HCT116 (cell line): ENCODE results near the gene USPL1.

Experiments used
- CEBPB ChIP-seq: IDR thresholded peaks from 2 replicates; pipeline ENCODE4 v1.6.1; 2012; ENCODE audit warnings: low read depth
- CTCF ChIP-seq, 3 experiments: fragments of 200-600 bp in 1 of 3; sonication (generic) in 1 of 3; IDR thresholded peaks in 2 of 3; conservative IDR thresholded peaks in 1 of 3; 2 replicates each; pipeline ENCODE4 v1.5.1; 2012 to 2017; ENCODE audit warnings: low read depth in 2 of 3, low read length in 2 of 3, antibody characterized with exemption in 1 of 3, borderline replicate concordance in 1 of 3, control low read depth in 1 of 3, mild to moderate bottlenecking in 1 of 3, mixed read lengths in 1 of 3, mixed run types in 1 of 3, moderate library complexity in 1 of 3; ENCODE audit not compliant: insufficient read depth in 1 of 3
- EGR1 ChIP-seq: IDR thresholded peaks from 2 replicates; pipeline ENCODE4 v1.6.1; 2012; ENCODE audit warnings: low read depth
- EZH2 ChIP-seq: fragments of 200-600 bp; sonication (generic); IDR thresholded peaks from 2 replicates; pipeline ENCODE4 v1.6.1; 2017; ENCODE audit warnings: antibody characterized with exemption, mixed run types
- POLR2A ChIP-seq: IDR thresholded peaks from 2 replicates; pipeline ENCODE4 v1.7.0; 2011; ENCODE audit warnings: borderline replicate concordance; ENCODE audit not compliant: insufficient read depth, insufficient read length; ENCODE audit errors: extremely low read depth
- POLR2AphosphoS5 ChIP-seq: IDR thresholded peaks from 2 replicates; pipeline ENCODE4 v1.6.1; 2011; ENCODE audit warnings: mild to moderate bottlenecking, low read depth, low read length, moderate library complexity
- RAD21 ChIP-seq: IDR thresholded peaks from 2 replicates; pipeline ENCODE4 v1.6.1; 2012; ENCODE audit warnings: low read depth, mild to moderate bottlenecking
- SIN3A ChIP-seq: IDR thresholded peaks from 2 replicates; pipeline ENCODE4 v1.6.1; 2012; ENCODE audit warnings: low read depth
- SRF ChIP-seq: IDR thresholded peaks from 2 replicates; pipeline ENCODE4 v1.6.1; 2012; ENCODE audit warnings: low read depth

- TF ChIP-seq POLR2A = no peak
- TF ChIP-seq CTCF (IDR thresholded peaks at IDR 0.05 in 2 of 3, conservative IDR thresholded peaks at IDR 0.05 in 1 of 3; ENCODE audit: borderline replicate concordance in 1 of 3, insufficient read depth in 1 of 3, low read depth in 2 of 3, low read length in 2 of 3) = 0 out of 6 replicates have a peak, but pooled peaks of 2 of the 3 experiments have one; percentile 12 to 13
- TF ChIP-seq EGR1 = no peak
- no peak for TF ChIP-seq SRF
- no peak for TF ChIP-seq POLR2AphosphoS5
- no peak for TF ChIP-seq CEBPB
- TF ChIP-seq EZH2 = no peak
- no peak for TF ChIP-seq SIN3A
- TF ChIP-seq RAD21 = peak; percentile 59
Measured at GRCh38 chr13:30572859-30573275, 44.9 kb upstream of the USPL1 start.
